Vagina (tissue), 2 donors: ENCODE results near the gene CASP12.

Source experiments
- POLR2A ChIP-seq, 2 donors: fragments of 450-650 bp; IDR thresholded peaks; one replicate each; pipeline ENCODE4 v1.6.1; 2017; ENCODE audit warnings: antibody characterized with exemption in 2 of 2, mild to moderate bottlenecking in 2 of 2, moderate library complexity in 2 of 2
- TF ChIP-seq, protein P1 (sequence below), 3 experiments: fragments of 450-650 bp in 2 of 3; fragments of 200-600 bp in 1 of 3; sonication (generic) in 1 of 3; IDR thresholded peaks; one replicate each; pipeline ENCODE4 v1.5.1; 2017 to 2019; ENCODE audit warnings: antibody characterized with exemption in 3 of 3, mild to moderate bottlenecking in 2 of 3, moderate library complexity in 2 of 3

DNA sequence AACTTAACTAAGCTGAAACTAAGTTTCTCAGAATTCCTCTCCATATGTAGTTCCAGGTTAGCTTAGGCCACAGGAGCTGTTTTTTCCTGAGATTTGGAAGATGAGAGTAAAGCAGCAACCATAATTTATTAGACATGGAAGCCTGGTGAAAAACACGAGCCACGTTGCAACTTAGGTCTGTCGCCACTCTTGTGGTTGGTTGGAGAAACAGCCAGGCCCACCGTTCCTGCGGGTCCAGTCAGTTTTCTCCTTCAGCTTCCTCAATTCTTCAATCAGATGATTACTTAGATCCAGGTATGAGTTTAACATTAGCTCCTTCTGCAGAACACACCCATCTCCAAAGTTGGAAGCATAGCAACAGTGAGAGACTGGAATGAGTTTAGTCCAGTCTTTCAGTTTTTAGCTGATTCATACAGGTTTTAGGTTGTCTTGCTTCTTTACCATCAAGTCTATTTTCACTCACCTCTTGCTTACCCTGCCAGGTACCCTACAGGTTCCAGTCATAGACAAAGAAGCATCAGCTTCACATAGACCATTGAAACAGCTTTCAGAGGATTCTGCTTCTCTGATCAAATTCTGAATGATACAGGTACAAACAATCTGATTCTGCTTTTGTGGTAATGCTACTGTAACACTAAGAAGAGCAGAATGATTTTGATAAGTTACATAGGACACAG is 18.6 kb downstream of the CASP12 start:
- TF ChIP-seq, protein P1, sequence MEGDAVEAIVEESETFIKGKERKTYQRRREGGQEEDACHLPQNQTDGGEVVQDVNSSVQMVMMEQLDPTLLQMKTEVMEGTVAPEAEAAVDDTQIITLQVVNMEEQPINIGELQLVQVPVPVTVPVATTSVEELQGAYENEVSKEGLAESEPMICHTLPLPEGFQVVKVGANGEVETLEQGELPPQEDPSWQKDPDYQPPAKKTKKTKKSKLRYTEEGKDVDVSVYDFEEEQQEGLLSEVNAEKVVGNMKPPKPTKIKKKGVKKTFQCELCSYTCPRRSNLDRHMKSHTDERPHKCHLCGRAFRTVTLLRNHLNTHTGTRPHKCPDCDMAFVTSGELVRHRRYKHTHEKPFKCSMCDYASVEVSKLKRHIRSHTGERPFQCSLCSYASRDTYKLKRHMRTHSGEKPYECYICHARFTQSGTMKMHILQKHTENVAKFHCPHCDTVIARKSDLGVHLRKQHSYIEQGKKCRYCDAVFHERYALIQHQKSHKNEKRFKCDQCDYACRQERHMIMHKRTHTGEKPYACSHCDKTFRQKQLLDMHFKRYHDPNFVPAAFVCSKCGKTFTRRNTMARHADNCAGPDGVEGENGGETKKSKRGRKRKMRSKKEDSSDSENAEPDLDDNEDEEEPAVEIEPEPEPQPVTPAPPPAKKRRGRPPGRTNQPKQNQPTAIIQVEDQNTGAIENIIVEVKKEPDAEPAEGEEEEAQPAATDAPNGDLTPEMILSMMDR (IDR thresholded peaks at IDR 0.05), result no peak
- no peak for TF ChIP-seq POLR2A (IDR thresholded peaks at IDR 0.05)
